ENCODE measurements around the gene APOF.

Gene APOF

GRCh38 chr12:56377989-56378316, 15.3 kb upstream of the APOF start:
- TF ChIP-seq, protein P1, sequence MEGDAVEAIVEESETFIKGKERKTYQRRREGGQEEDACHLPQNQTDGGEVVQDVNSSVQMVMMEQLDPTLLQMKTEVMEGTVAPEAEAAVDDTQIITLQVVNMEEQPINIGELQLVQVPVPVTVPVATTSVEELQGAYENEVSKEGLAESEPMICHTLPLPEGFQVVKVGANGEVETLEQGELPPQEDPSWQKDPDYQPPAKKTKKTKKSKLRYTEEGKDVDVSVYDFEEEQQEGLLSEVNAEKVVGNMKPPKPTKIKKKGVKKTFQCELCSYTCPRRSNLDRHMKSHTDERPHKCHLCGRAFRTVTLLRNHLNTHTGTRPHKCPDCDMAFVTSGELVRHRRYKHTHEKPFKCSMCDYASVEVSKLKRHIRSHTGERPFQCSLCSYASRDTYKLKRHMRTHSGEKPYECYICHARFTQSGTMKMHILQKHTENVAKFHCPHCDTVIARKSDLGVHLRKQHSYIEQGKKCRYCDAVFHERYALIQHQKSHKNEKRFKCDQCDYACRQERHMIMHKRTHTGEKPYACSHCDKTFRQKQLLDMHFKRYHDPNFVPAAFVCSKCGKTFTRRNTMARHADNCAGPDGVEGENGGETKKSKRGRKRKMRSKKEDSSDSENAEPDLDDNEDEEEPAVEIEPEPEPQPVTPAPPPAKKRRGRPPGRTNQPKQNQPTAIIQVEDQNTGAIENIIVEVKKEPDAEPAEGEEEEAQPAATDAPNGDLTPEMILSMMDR (IDR thresholded peaks at IDR 0.05; ENCODE audit: low read depth, low read length, missing control alignments) = no peak
- DNase-seq (ENCODE audit: low read depth) = no peak
- no peak overlapping the region for H3K4me3 ChIP-seq (ENCODE audit: low read depth, low read length)

DNA sequence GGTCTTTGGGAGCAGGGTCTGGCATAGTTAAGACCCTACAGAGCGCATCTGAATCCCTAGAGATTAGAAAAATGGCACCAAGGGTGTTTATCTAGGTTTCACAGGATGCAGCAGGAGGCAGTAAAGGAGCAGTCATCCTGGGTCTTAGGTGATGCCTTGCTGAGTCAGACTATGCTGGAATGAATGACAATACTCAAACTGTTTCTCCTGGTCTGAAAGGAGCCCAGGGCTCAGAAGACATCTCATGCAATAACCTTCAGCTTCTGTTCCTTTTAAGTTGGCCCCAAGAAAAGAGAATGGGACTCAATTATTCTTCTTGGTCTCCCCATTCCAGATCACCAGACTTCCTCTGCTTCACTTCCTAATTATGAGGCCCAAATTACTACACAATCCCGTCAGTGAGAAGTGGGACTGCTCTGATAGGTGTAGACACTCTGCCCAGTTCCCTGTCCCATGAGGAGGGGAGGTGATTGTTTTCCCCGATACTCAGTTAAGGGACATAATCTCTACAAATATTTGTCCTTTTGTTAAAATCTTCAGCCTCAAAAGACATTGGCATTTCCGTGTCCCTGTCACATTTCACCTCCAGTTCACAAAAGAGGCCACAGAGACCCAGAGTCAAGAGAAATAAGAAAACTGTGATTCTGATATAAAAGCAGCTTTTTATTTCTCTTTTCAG, 14.8 kb upstream of the APOF start:
- TF ChIP-seq, protein P1 (IDR thresholded peaks at IDR 0.05; ENCODE audit: low read depth, low read length, missing control alignments) = no peak
- H3K4me3 ChIP-seq (ENCODE audit: low read depth, low read length) = no peak overlapping the region
- DNase-seq (ENCODE audit: low read depth) = no peak

GRCh38 chr12:56375598-56376434, 13.2 kb upstream of the APOF start:
- peak; percentile 68 for DNase-seq (ENCODE audit: low read depth)
- TF ChIP-seq, protein P1 (IDR thresholded peaks at IDR 0.05; ENCODE audit: low read depth, low read length, missing control alignments) = no peak
- no peak overlapping the region; the same call in 1 of the 2 replicates for H3K4me3 ChIP-seq (ENCODE audit: low read depth, low read length)

- no peak for DNase-seq (ENCODE audit: low read depth)
- TF ChIP-seq, protein P1 (IDR thresholded peaks at IDR 0.05; ENCODE audit: low read depth, low read length, missing control alignments) = no peak
- H3K4me3 ChIP-seq (ENCODE audit: low read depth, low read length) = no peak overlapping the region
These were observed 12.3 kb upstream of the APOF start for GRCh38 chr12:56374726-56375597.

DNA sequence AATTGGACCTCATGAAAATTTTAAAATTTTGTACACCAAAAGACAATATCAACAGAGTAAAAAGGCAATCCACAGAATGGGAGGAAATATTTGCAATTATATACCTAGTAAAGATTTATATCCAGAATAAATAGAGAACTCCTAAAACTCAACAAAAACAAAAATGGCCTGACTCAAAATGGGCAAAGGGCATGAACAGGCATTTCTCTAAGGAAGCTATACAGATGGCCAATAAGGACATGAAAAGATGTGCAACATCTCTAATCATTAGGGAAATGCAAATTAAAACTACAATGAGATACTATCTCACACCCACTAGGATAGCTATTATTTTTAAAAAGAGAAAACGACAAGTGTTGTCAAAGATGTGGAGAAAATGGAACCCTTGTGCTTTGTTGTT, 10.9 kb upstream of the APOF start:
- TF ChIP-seq, protein P1 (IDR thresholded peaks at IDR 0.05; ENCODE audit: low read depth, low read length, missing control alignments) = no peak
- no peak overlapping the region for H3K4me3 ChIP-seq (ENCODE audit: low read depth, low read length)
- DNase-seq (ENCODE audit: low read depth) = no peak

GRCh38 chr12:56366948-56367347, 4.3 kb upstream of the APOF start:
- no peak overlapping the region for H3K4me3 ChIP-seq (ENCODE audit: low read depth, low read length)
- no peak for DNase-seq (ENCODE audit: low read depth)
- TF ChIP-seq, protein P1 (IDR thresholded peaks at IDR 0.05; ENCODE audit: low read depth, low read length, missing control alignments) = no peak

Measured in GM12864 (cell line).